HG02610 (cell line): ENCODE data around the gene RPS24.
"Not testable (repeated sequence)": the region's sequence is repeated elsewhere in the genome, so short reads cannot be mapped to it uniquely, and the experiment has no call there.

Experiments used
- ATAC-seq: cut with Tn5 transposase; IDR thresholded peaks from one replicate; pipeline ENCODE4 v1.9.1; 2021; ENCODE audit warnings: mild to moderate bottlenecking, moderate library complexity; ENCODE audit not compliant: unreplicated experiment

Gene RPS24

DNA sequence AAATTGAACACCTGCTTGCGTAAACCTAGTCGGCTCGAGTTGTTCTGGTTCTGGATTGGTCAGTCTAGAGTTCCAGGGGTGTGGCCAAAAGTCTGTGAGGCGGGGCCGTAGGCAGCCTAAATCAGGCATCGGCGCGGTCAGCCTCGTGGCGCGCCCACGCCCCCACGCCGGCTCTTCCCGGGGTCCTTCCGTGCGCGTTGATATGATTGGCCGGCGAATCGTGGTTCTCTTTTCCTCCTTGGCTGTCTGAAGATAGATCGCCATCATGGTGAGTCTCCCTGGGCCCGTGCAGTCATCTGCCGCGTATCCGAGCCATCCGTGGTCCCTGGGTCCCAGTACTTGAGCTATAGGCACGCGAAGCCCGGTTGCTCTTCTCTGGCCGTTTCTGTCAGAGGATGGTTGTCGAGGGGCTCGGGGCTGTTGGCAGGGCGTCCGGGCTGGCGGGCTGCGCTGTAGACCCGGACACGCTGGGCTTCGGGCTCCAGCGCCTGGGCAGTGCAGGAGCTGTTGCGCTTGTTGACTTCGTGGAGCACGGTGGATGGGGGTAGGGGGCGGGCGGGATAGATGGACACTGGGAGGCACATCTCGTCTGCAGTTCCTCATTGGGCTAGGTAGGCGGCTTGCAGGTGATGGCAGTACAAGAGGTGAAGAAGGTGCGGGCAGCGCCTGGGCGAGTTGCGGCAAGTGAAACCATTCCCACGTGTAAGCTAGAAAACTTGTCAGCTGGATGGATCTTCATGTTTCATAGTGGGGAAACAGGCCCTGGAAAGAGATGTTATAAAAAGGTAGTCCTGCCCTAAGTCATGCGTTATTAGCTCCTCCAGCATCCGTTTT lies at the start of gene RPS24:
TSS of gene RPS24 (plus strand) at position 227 of the 834 bp plus-strand sequence. CDS start at position 266, 39 bp downstream.
- ATAC-seq: peak; percentile 87

DNA sequence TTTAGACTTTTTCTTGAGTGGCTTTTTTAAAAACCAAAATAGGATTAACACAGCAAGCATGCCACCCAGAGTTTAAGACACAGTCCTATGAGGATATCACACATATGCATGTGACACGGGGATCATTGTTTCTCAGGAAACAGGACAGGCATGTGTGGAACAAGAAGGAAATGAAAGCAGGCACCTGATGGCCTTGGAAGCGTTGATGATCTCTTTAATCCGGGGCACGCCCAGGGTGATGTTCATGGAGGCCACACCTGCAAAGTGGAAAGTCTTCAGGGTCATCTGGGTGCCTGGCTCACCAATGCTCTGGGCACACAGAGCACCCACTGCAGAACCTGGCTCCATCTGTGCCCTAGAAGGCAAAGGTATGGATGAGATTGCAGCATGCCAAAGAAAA lies 48.7 kb upstream of the RPS24 start:
- ATAC-seq: no peak

DNA sequence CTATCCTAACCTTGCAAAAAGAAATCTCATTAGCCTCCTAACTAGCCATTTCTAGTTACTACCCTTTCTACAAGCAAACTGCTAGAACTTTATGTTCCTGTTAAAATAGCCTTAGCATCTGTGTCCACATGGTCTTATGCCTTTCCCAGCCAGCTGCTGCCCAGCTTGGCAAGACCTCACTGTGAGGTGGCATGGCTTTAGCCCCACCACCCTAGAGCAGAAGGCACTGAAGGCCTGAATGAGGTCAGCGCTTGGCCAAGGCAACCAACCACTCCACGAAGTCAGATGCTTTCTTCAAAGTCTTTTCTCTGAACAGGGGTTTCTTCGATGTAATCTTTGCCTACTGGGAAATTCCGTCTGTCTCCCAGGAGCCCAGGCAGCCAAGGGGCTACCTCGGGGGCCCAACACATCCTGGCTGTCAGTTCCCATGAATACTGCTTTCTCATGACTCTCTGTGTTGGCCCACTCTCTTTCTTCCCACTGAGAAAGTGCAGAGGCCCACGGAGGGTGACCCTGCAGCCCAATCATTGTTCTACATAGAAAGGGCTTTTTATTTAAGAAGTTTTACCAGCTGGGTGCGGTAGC lies 45.9 kb upstream of the RPS24 start:
- ATAC-seq: no peak

- ATAC-seq: no peak
These were observed 44.5 kb upstream of the RPS24 start for GRCh38 chr10:77989081-77989724.

GRCh38 chr10:77993620-77994019 lies 40.0 kb upstream of the RPS24 start:
- ATAC-seq: no peak

DNA sequence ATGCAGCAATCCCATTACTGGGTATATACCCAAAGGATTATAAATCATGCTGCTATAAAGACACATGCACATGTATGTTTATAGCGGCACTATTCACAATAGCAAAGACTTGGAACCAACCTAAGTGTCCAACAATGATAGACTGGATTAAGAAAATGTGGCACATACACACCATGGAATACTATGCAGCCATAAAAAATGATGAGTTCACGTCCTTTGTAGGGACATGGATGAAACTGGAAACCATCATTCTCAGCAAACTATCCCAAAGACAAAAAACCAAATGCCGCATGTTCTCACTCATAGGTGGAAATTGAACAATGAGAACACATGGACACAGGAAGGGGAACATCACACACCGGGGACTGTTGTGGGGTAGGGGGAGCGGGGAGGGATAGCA lies 34.9 kb upstream of the RPS24 start:
- ATAC-seq: not testable (repeated sequence)

- ATAC-seq: no peak
These were observed 33.5 kb upstream of the RPS24 start for GRCh38 chr10:78000206-78000605.

DNA sequence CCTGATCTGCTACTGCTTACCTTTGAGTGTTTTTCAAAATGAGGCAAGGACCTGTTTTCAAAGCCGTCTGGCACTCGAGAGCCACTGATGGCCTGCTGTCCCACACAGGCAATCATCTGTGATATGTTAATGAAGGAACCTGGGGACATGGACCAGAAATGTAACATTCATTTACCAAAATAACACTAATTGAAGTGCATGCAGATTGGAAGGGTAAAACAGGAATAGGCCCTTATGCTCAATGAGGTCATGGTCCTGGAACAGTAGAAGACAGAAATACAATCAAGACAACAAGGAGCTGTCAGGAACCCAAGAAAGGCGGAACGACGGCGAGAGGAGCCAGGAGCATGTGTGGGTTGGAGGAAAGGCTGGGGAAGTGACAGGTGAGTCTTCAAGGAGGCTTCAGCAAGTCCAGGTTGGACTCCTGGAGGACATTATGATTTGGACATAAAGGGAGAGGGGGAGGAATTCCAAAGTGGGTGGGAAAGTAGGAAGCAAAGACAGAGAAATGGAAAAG lies 32.6 kb upstream of the RPS24 start:
- ATAC-seq: no peak

DNA sequence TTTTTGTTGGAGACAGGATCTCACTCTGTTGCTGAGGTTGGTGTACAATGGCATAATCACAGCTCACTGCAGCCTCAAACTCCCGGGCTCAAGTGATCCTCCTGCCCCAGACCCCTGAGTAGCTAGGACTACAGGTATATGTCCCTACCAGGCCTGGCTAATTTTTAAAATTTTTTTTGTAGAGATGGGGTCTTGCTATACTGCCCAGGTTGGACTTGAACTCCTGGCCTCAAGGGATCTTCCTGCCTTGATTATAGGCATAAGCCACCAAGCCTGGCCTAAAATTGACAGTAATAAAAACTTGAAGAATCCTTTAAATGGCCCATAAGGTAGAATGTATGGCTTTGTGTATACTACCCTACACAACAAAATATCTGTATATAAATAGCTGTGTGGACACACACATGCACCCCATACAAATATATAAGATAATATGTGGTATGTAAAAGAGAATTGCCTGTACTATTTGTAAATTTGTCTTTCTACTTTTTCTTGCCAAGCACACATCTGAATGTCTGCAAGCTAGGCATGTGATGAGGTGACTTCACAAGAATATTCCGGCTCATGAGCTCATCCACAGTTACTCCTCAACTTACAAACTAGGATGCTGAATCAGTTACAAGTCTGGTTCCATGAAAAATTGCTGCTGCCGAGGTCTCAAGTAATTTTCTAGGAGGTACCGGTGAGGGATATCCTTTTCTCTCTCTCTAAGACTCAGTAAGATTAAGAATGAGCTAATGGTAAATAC lies 30.9 kb upstream of the RPS24 start:
- no peak for ATAC-seq

GRCh38 chr10:78004215-78005026 lies 29.2 kb upstream of the RPS24 start:
- ATAC-seq: no peak

DNA sequence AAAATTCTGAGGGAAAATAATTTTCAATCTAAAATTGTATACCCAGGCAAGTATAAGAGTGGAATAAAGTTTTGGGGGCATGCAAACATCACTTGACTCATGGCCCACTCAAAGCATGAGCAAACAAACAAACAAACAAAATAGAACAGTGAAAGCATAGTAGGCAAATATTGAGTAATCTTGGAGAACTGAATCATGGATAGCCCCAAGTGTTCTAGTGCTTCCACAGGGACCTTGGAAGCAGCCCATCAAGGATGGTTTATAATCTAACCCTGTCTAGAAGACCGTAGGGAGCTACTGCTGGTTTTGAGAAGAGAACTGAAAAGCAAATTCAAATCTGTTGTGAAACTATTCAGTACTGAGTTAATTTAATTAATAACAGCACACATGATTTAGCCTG lies 26.5 kb upstream of the RPS24 start:
- no peak for ATAC-seq

DNA sequence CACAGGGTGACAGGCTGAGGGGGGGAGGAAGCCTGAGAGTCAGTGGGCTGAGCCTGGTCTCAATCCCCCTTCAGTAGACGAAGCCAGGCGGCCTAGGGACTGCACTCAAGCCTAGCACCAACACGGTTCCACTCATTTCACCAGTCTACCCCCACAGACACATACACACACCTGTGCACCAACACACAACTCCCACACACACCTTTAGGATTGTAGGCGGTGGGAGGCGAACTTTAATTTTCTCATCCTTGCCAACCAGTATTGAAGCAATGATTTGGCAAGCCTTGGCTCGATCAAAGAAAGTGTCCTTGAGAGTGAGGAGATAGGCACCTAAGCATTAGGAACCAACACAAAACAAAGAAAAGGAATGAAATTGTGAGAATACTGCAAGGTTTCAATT lies 24.0 kb upstream of the RPS24 start:
- no peak for ATAC-seq

DNA sequence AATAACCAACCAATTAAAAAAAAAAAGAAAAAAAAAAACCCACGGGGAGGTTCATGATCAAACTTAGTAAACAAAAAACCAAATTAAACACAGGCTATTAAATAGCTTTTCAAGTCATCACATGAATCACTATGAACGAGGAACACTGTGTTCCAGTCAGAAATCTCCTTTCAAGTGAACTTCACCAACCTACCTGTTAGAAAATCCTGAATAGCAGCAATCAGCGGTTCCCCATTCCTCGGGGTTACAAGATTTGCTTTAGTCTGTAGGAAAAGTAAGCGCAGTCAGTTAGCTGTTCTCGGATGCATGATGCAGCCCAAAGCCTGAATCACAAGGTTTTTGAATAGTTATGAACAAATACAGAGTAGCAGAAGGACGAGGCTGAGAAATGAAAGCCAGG lies 23.4 kb upstream of the RPS24 start:
- no peak for ATAC-seq

DNA sequence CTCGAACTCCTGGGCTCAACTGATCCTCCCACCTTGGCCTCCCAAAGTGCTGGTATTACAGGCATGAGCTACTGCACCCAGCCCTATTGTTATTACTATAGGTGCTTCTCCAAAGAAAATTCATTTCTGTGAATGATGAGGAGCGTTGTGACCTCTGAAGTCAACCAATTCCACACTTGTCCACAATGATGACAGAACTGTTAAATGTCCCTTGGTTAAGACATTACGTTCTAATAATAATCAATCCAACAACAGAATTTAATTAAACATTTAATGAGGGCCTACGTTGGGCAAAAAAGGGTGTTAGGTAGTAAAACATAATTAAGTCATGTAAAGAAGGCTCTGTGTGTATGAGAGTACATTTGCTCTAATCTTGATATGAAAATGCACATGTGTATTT lies 22.6 kb upstream of the RPS24 start:
- no peak for ATAC-seq

DNA sequence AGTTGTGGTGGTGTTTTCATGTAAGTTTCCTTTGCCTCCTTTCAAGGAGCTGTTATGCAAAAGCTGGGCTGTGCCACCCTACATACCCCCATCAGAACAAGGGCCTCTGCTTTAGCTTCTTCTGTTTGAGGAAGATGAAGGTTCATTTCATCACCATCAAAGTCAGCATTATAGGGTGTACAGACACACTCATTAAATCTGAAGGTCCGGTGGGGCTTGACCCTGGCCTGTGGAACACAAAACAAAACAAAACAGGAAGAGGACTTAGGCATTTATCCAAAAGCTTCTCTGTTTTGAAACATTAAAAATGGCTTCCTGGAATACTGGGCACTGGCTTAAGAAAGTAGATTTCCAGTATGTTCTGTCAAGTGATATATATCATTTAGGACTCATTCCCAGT lies 20.1 kb upstream of the RPS24 start:
- ATAC-seq: no peak

DNA sequence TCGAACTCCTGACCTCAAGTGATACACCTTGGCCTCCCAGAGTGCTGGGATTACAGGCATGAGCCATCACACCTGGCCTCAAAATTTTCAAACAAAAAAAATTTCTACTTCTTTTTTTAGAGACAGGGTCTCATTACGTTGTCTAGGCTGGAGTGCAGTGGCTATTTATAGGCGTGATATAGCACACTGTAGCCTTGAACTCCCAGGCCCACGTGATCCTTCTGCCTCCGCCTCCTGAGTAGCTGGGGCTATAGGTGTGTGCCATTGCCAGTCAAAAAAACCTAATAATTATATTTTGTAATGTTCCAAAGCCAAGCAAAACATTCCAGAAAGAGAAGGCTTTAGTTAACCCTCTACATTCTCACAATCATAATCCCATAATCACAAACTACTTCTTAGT lies 18.1 kb upstream of the RPS24 start:
- ATAC-seq: no peak

- ATAC-seq: no peak
These were observed 15.8 kb upstream of the RPS24 start for GRCh38 chr10:78017856-78018255.

DNA sequence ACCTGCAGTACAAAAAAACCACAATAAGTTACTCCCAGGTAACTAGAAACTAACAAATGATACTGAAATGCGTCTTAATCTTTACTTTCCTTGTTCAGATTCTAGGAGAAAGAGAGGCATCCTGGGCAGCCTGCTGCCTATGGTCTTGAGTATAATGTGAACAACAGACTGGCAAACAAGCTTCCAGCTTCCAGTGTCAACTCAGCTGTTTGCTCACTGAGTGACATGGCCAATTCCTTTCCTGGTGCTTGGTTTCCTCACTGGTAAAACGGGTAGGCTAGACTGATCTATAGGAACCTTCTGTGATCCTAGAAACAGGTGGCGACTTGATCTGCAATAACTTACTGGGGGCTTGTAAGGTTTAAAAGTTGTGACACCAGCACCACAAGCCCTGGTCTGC lies 14.4 kb upstream of the RPS24 start:
- no peak for ATAC-seq

GRCh38 chr10:78021201-78021600 lies 12.5 kb upstream of the RPS24 start:
- no peak for ATAC-seq

- ATAC-seq: no peak
These were observed 9.9 kb upstream of the RPS24 start for GRCh38 chr10:78023741-78024140.
